Occipital lobe (tissue), 2 donors: Measurements from ENCODE around the gene JMJD1C. TPM values are rescaled to one million over a fixed set of nuclear protein-coding genes. Genes with fewer than 3 reads are reported as not detected.

Experiments used
- DNase-seq: peaks from one replicate; lab custom pipeline; 2025; lab: John Stamatoyannopoulos, UW
- total RNA-seq: library from RNA; depleted of rRNA; stranded (reverse); fragments of >200 nt; gene quantifications from one replicate; pipeline ENCODE4 v1.2.3, GENCODE V29; 2014

The JMJD1C gene
- total RNA-seq, 1 donor from 2014 or later = 355 TPM

DNA sequence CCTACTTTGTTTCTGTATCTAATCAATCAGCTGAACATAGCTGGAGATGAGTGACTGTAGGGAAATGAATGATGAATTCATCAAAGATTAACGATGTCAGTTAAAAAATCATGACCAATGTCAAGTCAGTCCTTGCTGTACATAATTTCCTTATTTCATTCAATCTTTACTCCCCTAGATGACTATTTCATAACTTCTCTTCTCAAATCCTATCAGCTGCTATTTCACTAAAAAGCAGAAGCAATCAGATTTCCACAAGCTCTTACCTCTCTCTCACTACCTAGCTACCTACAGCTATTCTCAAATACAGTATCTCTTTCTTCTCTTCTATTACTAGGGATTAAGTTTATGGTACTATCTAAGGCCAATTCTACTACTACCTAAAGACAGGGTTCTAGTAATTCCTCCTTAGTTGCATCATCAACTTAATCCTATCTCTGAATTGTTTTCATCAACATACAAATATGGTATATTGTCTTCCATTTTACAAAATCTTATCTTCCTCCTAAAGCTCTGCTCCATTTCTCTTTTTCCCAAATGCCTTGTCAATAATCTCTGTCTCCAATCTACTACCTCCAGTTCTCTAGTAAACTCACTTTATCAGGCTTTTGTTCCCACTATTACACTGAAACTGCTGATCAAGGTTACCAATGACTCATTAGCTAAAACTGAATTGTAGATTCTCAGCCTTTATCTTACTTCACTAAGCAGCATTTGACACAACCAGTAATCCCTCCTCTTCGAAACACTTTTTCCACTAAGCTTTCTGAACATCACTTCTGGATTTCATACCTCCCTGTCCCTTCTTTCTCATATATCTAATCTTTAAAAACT lies 28.4 kb downstream of the JMJD1C start:
- DNase-seq = no peak

DNA sequence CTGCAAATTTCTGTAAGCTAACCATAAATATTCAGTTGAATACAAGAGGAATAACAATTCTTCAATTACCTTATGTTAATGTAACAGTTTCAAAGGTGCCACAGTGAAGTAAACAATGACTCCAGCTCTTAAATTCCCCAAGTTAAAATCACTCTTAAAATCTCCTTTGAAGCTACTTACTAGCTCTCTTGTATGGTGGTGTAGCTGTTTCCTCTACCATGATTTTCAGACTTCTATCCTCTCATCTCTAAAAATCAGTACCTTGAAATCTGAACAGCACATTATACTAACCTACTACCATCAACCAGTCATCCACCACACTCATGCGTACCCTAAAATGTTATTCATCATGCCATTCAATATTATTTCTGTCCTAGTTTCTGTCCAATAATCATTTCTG lies 29.6 kb downstream of the JMJD1C start:
- DNase-seq = no peak

GRCh38 chr10:63434866-63435854 lies 30.6 kb downstream of the JMJD1C start:
- DNase-seq = no peak

DNA sequence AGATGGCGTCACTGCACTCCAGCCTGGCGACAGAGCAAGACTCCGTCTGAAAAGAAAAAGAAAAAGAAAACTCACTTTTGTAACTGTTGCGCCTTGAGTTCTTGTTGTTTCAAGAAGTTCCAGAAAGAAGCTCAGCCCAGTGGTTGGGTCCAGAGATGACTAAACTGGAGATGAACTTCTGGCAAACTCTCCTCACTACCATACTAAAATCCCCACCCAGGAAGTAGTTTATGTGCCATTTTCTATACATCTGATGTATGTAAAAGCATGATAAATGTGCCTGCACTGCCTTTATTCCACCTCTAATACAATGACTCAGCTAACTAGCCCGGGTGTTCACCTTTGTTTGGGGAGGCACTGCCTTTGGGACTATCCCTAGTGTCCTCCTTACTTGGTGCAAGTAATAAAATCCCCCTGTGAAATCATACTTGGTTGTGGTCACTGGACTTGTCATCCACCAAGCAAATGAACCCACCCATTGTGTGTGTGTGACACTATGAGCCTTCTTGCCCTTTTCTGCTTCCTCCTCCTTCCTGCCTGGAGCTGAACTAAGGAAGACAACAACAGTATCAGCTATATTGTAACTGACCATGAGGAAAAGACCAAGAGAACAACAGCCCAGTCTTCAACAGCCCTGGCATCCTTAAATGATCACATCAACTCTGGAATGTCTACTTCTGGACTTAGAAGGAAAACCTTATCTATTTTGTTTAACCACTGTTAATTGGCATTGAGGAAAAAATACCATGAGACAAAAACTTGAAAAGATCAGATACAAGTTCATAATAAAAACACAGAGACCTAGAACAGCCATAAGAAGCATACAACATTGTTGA lies 33.6 kb downstream of the JMJD1C start:
- no peak for DNase-seq

DNA sequence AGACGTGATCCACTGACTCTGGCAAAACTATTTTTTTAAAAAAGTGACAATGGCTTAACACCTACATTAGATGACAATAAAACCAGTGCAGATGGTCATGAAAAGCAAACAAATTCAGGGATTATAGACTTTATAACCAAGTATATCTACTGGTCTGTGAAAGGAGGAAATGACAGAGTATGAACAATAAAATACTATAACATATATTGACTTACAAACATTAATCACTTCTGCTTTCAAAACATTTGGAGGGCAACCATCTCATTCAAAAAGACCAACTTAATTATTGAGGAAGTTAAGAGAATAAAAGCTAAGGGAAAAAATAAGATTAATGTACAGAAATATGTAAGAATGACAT lies 34.8 kb downstream of the JMJD1C start:
- DNase-seq = no peak

GRCh38 chr10:63430091-63430998 lies 35.4 kb downstream of the JMJD1C start:
- DNase-seq = no peak

- DNase-seq = no peak
Measured at GRCh38 chr10:63429281-63429680, 36.5 kb downstream of the JMJD1C start.

- DNase-seq = no peak
Measured at GRCh38 chr10:63427013-63427412, 38.8 kb downstream of the JMJD1C start.

GRCh38 chr10:63425512-63425911 lies 40.3 kb downstream of the JMJD1C start:
- no peak for DNase-seq

- no peak for DNase-seq
Measured at GRCh38 chr10:63424576-63424975, 41.2 kb downstream of the JMJD1C start.

GRCh38 chr10:63423494-63423893 lies 42.3 kb downstream of the JMJD1C start:
- no peak for DNase-seq

DNA sequence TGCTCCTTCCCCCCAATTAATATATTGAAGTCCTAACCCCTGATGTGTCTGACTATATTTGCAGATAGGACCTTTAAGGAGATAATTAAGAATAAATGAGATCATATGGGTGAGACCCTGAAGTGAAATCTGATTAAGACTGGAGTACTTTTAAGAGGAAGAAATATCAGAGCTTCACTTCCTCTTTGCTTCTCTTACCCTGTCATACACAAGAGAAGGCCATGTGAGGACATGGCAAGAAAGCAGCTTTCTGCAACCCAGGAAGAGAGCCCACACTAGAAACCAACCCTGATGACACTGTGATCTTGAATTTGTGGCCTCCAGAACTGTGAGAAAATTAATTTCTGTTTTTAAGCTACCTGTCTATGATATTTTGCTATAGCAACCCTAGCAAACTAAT lies 44.2 kb downstream of the JMJD1C start:
- DNase-seq = no peak

DNA sequence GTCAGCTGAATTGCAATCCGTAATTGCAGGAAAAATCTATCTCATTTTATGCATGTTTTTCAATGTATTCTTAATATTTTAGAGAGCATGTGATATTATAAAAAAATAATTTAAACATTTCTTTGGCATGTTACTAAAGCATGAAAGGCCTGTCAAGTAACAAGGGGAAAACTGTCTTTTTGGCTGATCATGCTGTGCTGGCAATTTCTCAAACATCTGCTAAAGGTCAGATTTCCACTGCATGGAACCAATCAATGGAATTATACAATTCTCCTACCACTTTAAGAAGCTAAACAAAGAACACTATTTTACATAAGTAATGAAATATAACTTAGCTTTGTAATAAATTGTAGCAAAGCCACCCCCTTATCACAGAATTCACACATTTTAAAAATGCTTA lies 49.4 kb downstream of the JMJD1C start:
- DNase-seq = no peak

- DNase-seq = no peak
Measured at GRCh38 chr10:63415640-63416244, 50.0 kb downstream of the JMJD1C start.

- no peak for DNase-seq
Measured at GRCh38 chr10:63414481-63415260, 51.1 kb downstream of the JMJD1C start.

- no peak for DNase-seq
Measured at GRCh38 chr10:63413429-63413828, 52.3 kb downstream of the JMJD1C start.

- no peak for DNase-seq
Measured at GRCh38 chr10:63412304-63412703, 53.5 kb downstream of the JMJD1C start.

DNA sequence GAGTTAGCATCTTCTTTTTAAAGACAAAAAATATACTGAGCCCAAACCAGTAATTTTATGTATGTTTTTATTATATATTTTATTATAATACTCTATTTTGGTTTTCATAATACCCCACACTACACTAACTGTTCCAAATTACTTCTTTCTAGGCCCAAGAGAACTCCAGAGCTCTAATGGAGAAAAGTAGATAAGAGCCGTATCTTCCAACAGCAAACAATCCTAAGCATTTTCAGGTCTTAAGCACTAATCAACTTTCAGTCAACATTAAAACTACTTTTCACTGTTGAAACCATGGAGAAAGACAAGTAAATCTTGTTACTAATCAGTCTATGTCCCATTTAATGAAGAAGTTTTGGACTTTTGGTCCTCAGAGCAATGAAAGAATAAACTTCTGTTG lies 55.1 kb downstream of the JMJD1C start:
- no peak for DNase-seq

GRCh38 chr10:63409465-63410027 lies 56.2 kb downstream of the JMJD1C start:
- DNase-seq = no peak
